GM21723 (cell line): ENCODE measurements around the gene KLC1.
"Not testable (repeated sequence)": the region's sequence is repeated elsewhere in the genome, so short reads cannot be mapped to it uniquely, and the experiment has no call there.

ENCODE experiments used
- ATAC-seq: cut with Tn5 transposase; IDR thresholded peaks from one replicate; pipeline ENCODE4 v1.9.1; 2021; ENCODE audit warnings: mild to moderate bottlenecking, moderate library complexity; ENCODE audit not compliant: unreplicated experiment

Gene KLC1

GRCh38 chr14:103625356-103626095, 3.5 kb upstream of the KLC1 start:
- no peak for ATAC-seq

- no peak for ATAC-seq
Observed at GRCh38 chr14:103626146-103626850, 2.7 kb upstream of the KLC1 start.

GRCh38 chr14:103627073-103628025, 1.7 kb upstream of the KLC1 start:
- no peak for ATAC-seq

GRCh38 chr14:103628221-103628683, 759 bp upstream of the KLC1 start:
- no peak for ATAC-seq

- peak; percentile 48 for ATAC-seq
Observed at GRCh38 chr14:103629503-103630121, 601 bp downstream of the KLC1 start.

- ATAC-seq = no peak
Observed at GRCh38 chr14:103630364-103631108, 1.5 kb downstream of the KLC1 start.

GRCh38 chr14:103633391-103633790, 4.4 kb downstream of the KLC1 start:
- no peak for ATAC-seq

GRCh38 chr14:103634156-103634555, 5.1 kb downstream of the KLC1 start:
- ATAC-seq = no peak

- no peak for ATAC-seq
Observed at GRCh38 chr14:103638594-103638993, 9.6 kb downstream of the KLC1 start.

- ATAC-seq = no peak
Observed at GRCh38 chr14:103641161-103641560, 12.2 kb downstream of the KLC1 start.

- no peak for ATAC-seq
Observed at GRCh38 chr14:103646189-103646588, 17.2 kb downstream of the KLC1 start.

GRCh38 chr14:103649001-103649400, 20.0 kb downstream of the KLC1 start:
- ATAC-seq = no peak

GRCh38 chr14:103650213-103650612, 21.2 kb downstream of the KLC1 start:
- no peak for ATAC-seq

- ATAC-seq = no peak
Observed at GRCh38 chr14:103651585-103651984, 22.6 kb downstream of the KLC1 start.

GRCh38 chr14:103652806-103653205, 23.8 kb downstream of the KLC1 start:
- no peak for ATAC-seq

GRCh38 chr14:103653336-103653735, 24.3 kb downstream of the KLC1 start:
- not testable (repeated sequence) for ATAC-seq

- ATAC-seq = no peak
Observed at GRCh38 chr14:103653805-103654204, 24.8 kb downstream of the KLC1 start.

- ATAC-seq = no peak
Observed at GRCh38 chr14:103654619-103655018, 25.6 kb downstream of the KLC1 start.

- ATAC-seq = no peak
Observed at GRCh38 chr14:103656031-103656755, 27.2 kb downstream of the KLC1 start.
